PC-3 (cell line): ENCODE results near the gene TTC1. TPM values are rescaled to one million over a fixed set of nuclear protein-coding genes. Genes with fewer than 3 reads are reported as not detected.

Experiments
- ATAC-seq: fragments of 200-7000 bp; cut with Tn5 transposase; 2 replicates; pipeline ENCODE4 v1.9.1; 2020; ENCODE audit warnings: mild to moderate bottlenecking, moderate library complexity
- BruUV-seq: library from RNA; stranded (reverse); fragments of 400-500 nt; replicated peaks from 2 replicates; lab custom pipeline; 2021; lab: Mats Ljungman, UMichigan
- CTCF ChIA-PET: fragments of 300-600 bp; sonication (Branson Sonifier 250); formaldehyde crosslinking; loops from one replicate; lab custom pipeline; 2022; ENCODE audit warnings: antibody characterized with exemption; lab: Charles Lee
- POLR2A ChIA-PET: fragments of 300-600 bp; sonication (Branson Sonifier 250); formaldehyde crosslinking; loops from one replicate; lab custom pipeline; 2022; ENCODE audit warnings: antibody characterized with exemption; ENCODE audit not compliant: unreplicated experiment; lab: Charles Lee
- DNase-seq: peaks from one replicate; pipeline ENCODE4 v3.0.0-alpha.2; 2015
- H2AFZ ChIP-seq: fragments of 300-600 bp; sonication (generic); 2 replicates; pipeline ENCODE4 v1.6.0; 2016; ENCODE audit warnings: antibody characterized with exemption, low read length
- H3F3A ChIP-seq: fragments of 300-600 bp; sonication (generic); one replicate; pipeline ENCODE4 v1.6.0; 2017; ENCODE audit warnings: antibody characterized with exemption, low read length, control low read depth, mild to moderate bottlenecking; ENCODE audit not compliant: unreplicated experiment
- H3K27ac ChIP-seq: fragments of 300-600 bp; sonication (generic); 2 replicates; pipeline ENCODE4 v1.5.1; 2016; ENCODE audit warnings: mild to moderate bottlenecking, low read length
- H3K27me3 ChIP-seq: fragments of 300-600 bp; sonication (generic); 2 replicates; pipeline ENCODE4 v1.6.1; 2016; ENCODE audit warnings: low read length, mixed read lengths
- H3K36me3 ChIP-seq: fragments of 300-600 bp; sonication (generic); 2 replicates; pipeline ENCODE4 v1.6.1; 2016; ENCODE audit warnings: low read depth, mixed run types, low read length, mixed read lengths
- H3K4me1 ChIP-seq: fragments of 300-600 bp; sonication (generic); 2 replicates; pipeline ENCODE4 v1.5.1; 2016; ENCODE audit warnings: low read length; ENCODE audit not compliant: insufficient read depth
- H3K4me2 ChIP-seq: fragments of 300-600 bp; sonication (generic); 2 replicates; pipeline ENCODE4 v1.6.0; 2016; ENCODE audit warnings: low read length
- H3K4me3 ChIP-seq: fragments of 300-600 bp; sonication (generic); 2 replicates; pipeline ENCODE4 v1.5.1; 2016; ENCODE audit warnings: mild to moderate bottlenecking, low read length, mixed read lengths
- H3K79me2 ChIP-seq: fragments of 300-600 bp; sonication (generic); 2 replicates; pipeline ENCODE4 v1.6.1; 2017; ENCODE audit warnings: low read length, mixed read lengths
- H3K9ac ChIP-seq: fragments of 300-600 bp; sonication (generic); 2 replicates; pipeline ENCODE4 v1.6.0; 2016; ENCODE audit warnings: mild to moderate bottlenecking, low read length
- H3K9me2 ChIP-seq: fragments of 300-600 bp; sonication (generic); replicated peaks from 2 replicates; pipeline ENCODE4 v1.6.1; 2016; ENCODE audit warnings: mixed run types, low read length, mixed read lengths
- H3K9me3 ChIP-seq: fragments of 300-600 bp; sonication (generic); 2 replicates; pipeline ENCODE4 v1.6.1; 2016; ENCODE audit warnings: low read length, mixed read lengths
- H4K20me1 ChIP-seq: fragments of 300-600 bp; sonication (generic); 2 replicates; pipeline ENCODE4 v1.6.1; 2016; ENCODE audit warnings: low read length, mixed read lengths
- EZH2 ChIP-seq: fragments of 300-600 bp; sonication (generic); IDR thresholded peaks from one replicate; pipeline ENCODE4 v1.6.1; 2017; ENCODE audit warnings: antibody characterized with exemption, mild to moderate bottlenecking, low read length; ENCODE audit not compliant: unreplicated experiment
- EZH2phosphoT487 ChIP-seq: fragments of 300-600 bp; sonication (generic); IDR thresholded peaks from 2 replicates; pipeline ENCODE4 v1.6.1; 2018; ENCODE audit warnings: mild to moderate bottlenecking, antibody characterized with exemption, low read length, borderline replicate concordance
- intact Hi-C: fragments of 100-400 bp; cut with micrococcal nuclease; formaldehyde crosslinking; loops from 2 replicates; pipeline ENCODE4 v1.9.0; 2023
- total RNA-seq: library from RNA; depleted of rRNA; stranded (reverse); fragments of >200 nt; gene quantifications from 2 replicates; pipeline ENCODE4 v1.2.3, GENCODE V29; 2014
- TF ChIP-seq, protein P1 (sequence below): fragments of 300-600 bp; sonication (generic); conservative IDR thresholded peaks from 2 replicates; pipeline ENCODE4 v1.5.1; 2017; ENCODE audit warnings: antibody characterized with exemption, low read depth, mild to moderate bottlenecking, low read length

Gene TTC1
- total RNA-seq, 1 experiment from 2014 or later = 61.4 TPM

GRCh38 chr5:160057256-160057655 lies 48.3 kb downstream of the TTC1 start:
- no TSS peak for BruUV-seq
- Histone ChIP-seq H3F3A (no peaks in the 10 kb centered on the region), H4K20me1 (no peaks in the 10 kb centered on the region), H3K4me2 (no peak overlapping the region), H3K36me3 (peaks cover 47% of the 10 kb centered on the region), H2AFZ (no peak overlapping the region), H3K9ac (no peak overlapping the region), H3K27me3 (no peaks in the 10 kb centered on the region), H3K4me3 (no peak overlapping the region), H3K9me3 (no peaks in the 10 kb centered on the region), H3K27ac (no peak overlapping the region), H3K4me1 (peaks cover 17% of the 10 kb centered on the region), H3K9me2 (no peaks in the 10 kb centered on the region), H3K79me2 (no peaks in the 10 kb centered on the region)
- POLR2A ChIA-PET = no interaction called here
- CTCF ChIA-PET = no interaction called here
- DNase-seq (no peak), ATAC-seq (no peak)
- intact Hi-C loops = no loop called here
- TF ChIP-seq, protein P1, sequence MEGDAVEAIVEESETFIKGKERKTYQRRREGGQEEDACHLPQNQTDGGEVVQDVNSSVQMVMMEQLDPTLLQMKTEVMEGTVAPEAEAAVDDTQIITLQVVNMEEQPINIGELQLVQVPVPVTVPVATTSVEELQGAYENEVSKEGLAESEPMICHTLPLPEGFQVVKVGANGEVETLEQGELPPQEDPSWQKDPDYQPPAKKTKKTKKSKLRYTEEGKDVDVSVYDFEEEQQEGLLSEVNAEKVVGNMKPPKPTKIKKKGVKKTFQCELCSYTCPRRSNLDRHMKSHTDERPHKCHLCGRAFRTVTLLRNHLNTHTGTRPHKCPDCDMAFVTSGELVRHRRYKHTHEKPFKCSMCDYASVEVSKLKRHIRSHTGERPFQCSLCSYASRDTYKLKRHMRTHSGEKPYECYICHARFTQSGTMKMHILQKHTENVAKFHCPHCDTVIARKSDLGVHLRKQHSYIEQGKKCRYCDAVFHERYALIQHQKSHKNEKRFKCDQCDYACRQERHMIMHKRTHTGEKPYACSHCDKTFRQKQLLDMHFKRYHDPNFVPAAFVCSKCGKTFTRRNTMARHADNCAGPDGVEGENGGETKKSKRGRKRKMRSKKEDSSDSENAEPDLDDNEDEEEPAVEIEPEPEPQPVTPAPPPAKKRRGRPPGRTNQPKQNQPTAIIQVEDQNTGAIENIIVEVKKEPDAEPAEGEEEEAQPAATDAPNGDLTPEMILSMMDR = no peak
- no peak for TF ChIP-seq EZH2
- TF ChIP-seq EZH2phosphoT487 = no peak

GRCh38 chr5:160060001-160060400 lies 51.1 kb downstream of the TTC1 start:
- no peak overlapping the region for H3K4me3 ChIP-seq
- TF ChIP-seq EZH2phosphoT487 (no peak), EZH2 (no peak)
- TF ChIP-seq, protein P1 = no peak
- ChIA-PET POLR2A (no interaction called here), CTCF (no interaction called here)
- no peak overlapping the region for H3K27ac ChIP-seq
- no TSS peak for BruUV-seq
- peaks cover 36% of the 10 kb centered on the region for H3K36me3 ChIP-seq
- H3K79me2 ChIP-seq = no peaks in the 10 kb centered on the region
- no peaks in the 10 kb centered on the region for H4K20me1 ChIP-seq
- no peaks in the 10 kb centered on the region for H3K27me3 ChIP-seq
- H3K9ac ChIP-seq = no peak overlapping the region
- no peaks in the 10 kb centered on the region for H3F3A ChIP-seq
- no peaks in the 10 kb centered on the region for H3K9me3 ChIP-seq
- H3K4me2 ChIP-seq = no peak overlapping the region
- H3K4me1 ChIP-seq = peaks cover 2% of the 10 kb centered on the region
- no peak overlapping the region for H2AFZ ChIP-seq
- DNase-seq (no peak), ATAC-seq (no peak)
- H3K9me2 ChIP-seq = no peaks in the 10 kb centered on the region
- intact Hi-C loops = no loop called here

DNA sequence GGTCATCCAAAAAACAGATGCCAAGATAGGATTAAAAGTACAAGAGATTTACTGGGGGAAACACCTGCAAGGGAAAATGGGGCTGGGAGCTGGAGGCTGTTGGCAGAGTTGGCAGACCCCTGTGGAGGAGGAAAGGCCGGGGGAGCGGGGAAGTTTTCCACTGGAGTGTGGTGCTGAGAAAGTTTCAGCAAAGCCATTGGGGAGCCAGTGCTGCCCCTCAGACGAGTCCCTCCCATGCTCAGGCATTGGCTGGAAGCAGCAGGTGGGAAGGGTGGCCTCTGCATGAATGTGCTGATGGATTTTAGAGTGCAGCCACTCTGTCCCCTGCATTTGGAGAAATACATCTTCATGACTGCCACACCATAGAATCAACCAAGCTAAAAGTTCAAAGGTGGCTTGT lies 52.8 kb downstream of the TTC1 start:
- H3K36me3 ChIP-seq = peaks cover 27% of the 10 kb centered on the region
- H4K20me1 ChIP-seq = no peaks in the 10 kb centered on the region
- H3F3A ChIP-seq = no peaks in the 10 kb centered on the region
- ChIA-PET POLR2A (no interaction called here), CTCF (no interaction called here)
- no peak for DNase-seq
- H3K27ac ChIP-seq = no peak overlapping the region
- H3K9me3 ChIP-seq = no peaks in the 10 kb centered on the region
- intact Hi-C loops = no loop called here
- H3K79me2 ChIP-seq = no peaks in the 10 kb centered on the region
- H3K9me2 ChIP-seq = no peaks in the 10 kb centered on the region
- H3K4me1 ChIP-seq = no peaks in the 10 kb centered on the region
- no peak overlapping the region for H2AFZ ChIP-seq
- BruUV-seq = no TSS peak
- ATAC-seq = no peak
- no peak overlapping the region for H3K9ac ChIP-seq
- H3K27me3 ChIP-seq = no peaks in the 10 kb centered on the region
- H3K4me2 ChIP-seq = no peak overlapping the region
- no peak for TF ChIP-seq EZH2
- no peak for TF ChIP-seq EZH2phosphoT487
- TF ChIP-seq, protein P1 = no peak
- H3K4me3 ChIP-seq = no peak overlapping the region
